Transverse colon (tissue), 4 donors: ENCODE data around the gene AEN.

ENCODE experiments used
- CTCF ChIP-seq, 5 experiments: fragments of 200-600 bp in 3 of 5; fragments of 450-650 bp in 2 of 5; sonication (generic) in 3 of 5; IDR thresholded peaks; 1 replicate in 2 of 5; 2 replicates in 3 of 5; pipeline ENCODE4 v1.5.1; 2016 to 2017; ENCODE audit warnings: antibody characterized with exemption in 5 of 5, inconsistent platforms in 3 of 5, mild to moderate bottlenecking in 2 of 5, moderate library complexity in 1 of 5
- EP300 ChIP-seq: sonication (generic); formaldehyde crosslinking; IDR thresholded peaks from one replicate; pipeline ENCODE4 v1.6.1; 2017; ENCODE audit warnings: antibody characterized with exemption, low read depth
- POLR2A ChIP-seq: fragments of 450-650 bp; IDR thresholded peaks from one replicate; pipeline ENCODE4 v1.6.1; 2016; ENCODE audit warnings: antibody characterized with exemption, mild to moderate bottlenecking, moderate library complexity
- POLR2AphosphoS5 ChIP-seq, 3 donors: sonication (generic); formaldehyde crosslinking; IDR thresholded peaks; one replicate each; pipeline ENCODE4 v1.6.1; 2016; ENCODE audit warnings: antibody characterized with exemption in 3 of 3

- TF ChIP-seq CTCF (IDR thresholded peaks at IDR 0.05) (no peak), POLR2A (no peak), POLR2AphosphoS5 (IDR thresholded peaks at IDR 0.05) (no peak), EP300 (no peak)
Observed at GRCh38 chr15:88613074-88613944, 7.8 kb upstream of the AEN start.
